H1 (cell line): ENCODE measurements around the gene JAKMIP1. TPM values are rescaled to one million over a fixed set of nuclear protein-coding genes. Genes with fewer than 3 reads are reported as not detected.

ENCODE experiments used
- ASH2L ChIP-seq: fragments of 200-600, 300-600 bp; sonication (generic); IDR thresholded peaks from one replicate; pipeline ENCODE4 v1.7.1; 2017; ENCODE audit warnings: low read length
- CBX8 ChIP-seq: fragments of 300-800, 300-1000 bp; sonication (generic); IDR thresholded peaks from 2 replicates; pipeline ENCODE4 v1.7.1; 2016; ENCODE audit warnings: low read depth, low read length, borderline replicate concordance
- FOSL1 ChIP-seq: IDR thresholded peaks from 2 replicates; pipeline ENCODE4 v1.6.1; 2011; ENCODE audit warnings: mild to moderate bottlenecking, low read depth, low read length, moderate library complexity; ENCODE audit not compliant: insufficient read depth
- GABPA ChIP-seq: IDR thresholded peaks from 2 replicates; pipeline ENCODE4 v1.6.1; 2011; ENCODE audit warnings: mild to moderate bottlenecking, low read length, moderate library complexity, borderline replicate concordance; ENCODE audit not compliant: insufficient read depth
- NANOG ChIP-seq: IDR thresholded peaks from 2 replicates; pipeline ENCODE4 v1.6.1; 2011; ENCODE audit warnings: low read length, low read depth, mild to moderate bottlenecking, inconsistent platforms; ENCODE audit not compliant: insufficient read depth, poor library complexity, severe bottlenecking
- POLR2A ChIP-seq, 2 experiments: IDR thresholded peaks; 1 replicate in 1 of 2; 2 replicates in 1 of 2; pipeline ENCODE4 v1.6.1; 2011; ENCODE audit warnings: low read depth in 2 of 2, low read length in 2 of 2, mild to moderate bottlenecking in 2 of 2; ENCODE audit errors: control extremely low read depth in 1 of 2
- TAF1 ChIP-seq: IDR thresholded peaks from 2 replicates; pipeline ENCODE4 v1.6.1; 2011; ENCODE audit warnings: mild to moderate bottlenecking, low read depth, low read length
- YY1 ChIP-seq: IDR thresholded peaks from 2 replicates; pipeline ENCODE4 v1.6.1; 2011; ENCODE audit warnings: low read depth, mild to moderate bottlenecking, low read length
- polyA plus RNA-seq, 7 experiments: library from polyadenylated mRNA; depleted of rRNA in 3 of 7; stranded (reverse) in 5 of 7; unstranded in 2 of 7; fragments of >200 nt in 5 of 7; fragments of 200-250 nt in 2 of 7; gene quantifications; 1 replicate in 5 of 7; 2 replicates in 1 of 7; 4 replicates in 1 of 7; pipeline versions ENCODE4 v1.2.1 to v1.2.3, GENCODE V29; 2011 to 2013; ENCODE audit warnings: missing spikeins in 2 of 7, mixed read lengths in 2 of 7
- total RNA-seq: library from RNA; stranded (reverse); fragmentation: NEBNext Ultra II Directional; extraction: Animal tissue kit (Norgen Biotek cat#: 25700); gene quantifications from 2 replicates; pipeline ENCODE4 v1.2.1, GENCODE V29; 2021
- TF ChIP-seq, protein P1 (sequence below): fragments of 300-600 bp; sonication (generic); IDR thresholded peaks from 2 replicates; pipeline ENCODE4 v1.7.1; 2012; ENCODE audit warnings: low read length, moderate library complexity, mild to moderate bottlenecking, inconsistent platforms; ENCODE audit not compliant: insufficient replicate concordance
- TF ChIP-seq, protein P2 (sequence below): IDR thresholded peaks from 2 replicates; pipeline ENCODE4 v1.6.1; 2011; ENCODE audit warnings: low read length, improper control_type of control experiment

JAKMIP1 gene
- total and polyA plus RNA-seq, 2 of the 8 experiments (the other 6 are each of a cell fraction or from before 2014, with no cell fraction given): 2.5 to 4.4 TPM

DNA sequence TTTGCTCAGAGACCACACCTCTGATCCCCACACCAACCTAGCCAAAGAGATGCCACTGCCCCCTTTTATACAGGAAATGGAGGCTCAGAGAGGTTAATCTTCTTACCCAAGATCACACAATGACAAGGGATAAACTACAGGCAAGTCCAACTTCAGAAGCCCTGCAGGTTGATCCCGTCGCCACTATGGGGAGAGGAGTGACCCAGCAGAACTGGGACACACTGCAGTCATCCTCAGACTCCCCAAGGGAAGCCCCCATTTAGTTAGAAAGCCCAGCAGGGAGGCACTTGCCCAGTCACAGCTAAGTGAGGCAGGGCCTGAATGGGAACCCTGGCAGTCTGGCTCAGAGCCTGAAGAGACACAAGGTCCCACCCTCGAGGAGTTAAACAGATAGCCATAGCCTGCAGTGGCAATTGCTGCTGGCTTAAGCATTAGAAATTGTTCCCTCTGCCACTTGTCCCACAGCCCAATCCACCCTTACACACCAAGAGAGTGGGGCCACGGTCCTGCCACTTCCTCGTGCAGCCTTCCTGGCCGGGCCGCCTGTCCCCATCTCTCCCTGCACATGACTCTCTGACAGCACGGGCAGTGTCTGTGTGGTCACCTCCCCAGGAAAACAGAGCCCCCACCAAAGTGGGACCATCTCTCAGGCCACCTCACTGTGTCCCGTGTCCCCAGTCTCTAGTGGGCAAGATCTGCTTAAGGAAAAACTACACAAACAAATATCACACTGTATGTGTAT, 2.7 kb downstream of the JAKMIP1 start (continued):
- TF ChIP-seq, protein P1, sequence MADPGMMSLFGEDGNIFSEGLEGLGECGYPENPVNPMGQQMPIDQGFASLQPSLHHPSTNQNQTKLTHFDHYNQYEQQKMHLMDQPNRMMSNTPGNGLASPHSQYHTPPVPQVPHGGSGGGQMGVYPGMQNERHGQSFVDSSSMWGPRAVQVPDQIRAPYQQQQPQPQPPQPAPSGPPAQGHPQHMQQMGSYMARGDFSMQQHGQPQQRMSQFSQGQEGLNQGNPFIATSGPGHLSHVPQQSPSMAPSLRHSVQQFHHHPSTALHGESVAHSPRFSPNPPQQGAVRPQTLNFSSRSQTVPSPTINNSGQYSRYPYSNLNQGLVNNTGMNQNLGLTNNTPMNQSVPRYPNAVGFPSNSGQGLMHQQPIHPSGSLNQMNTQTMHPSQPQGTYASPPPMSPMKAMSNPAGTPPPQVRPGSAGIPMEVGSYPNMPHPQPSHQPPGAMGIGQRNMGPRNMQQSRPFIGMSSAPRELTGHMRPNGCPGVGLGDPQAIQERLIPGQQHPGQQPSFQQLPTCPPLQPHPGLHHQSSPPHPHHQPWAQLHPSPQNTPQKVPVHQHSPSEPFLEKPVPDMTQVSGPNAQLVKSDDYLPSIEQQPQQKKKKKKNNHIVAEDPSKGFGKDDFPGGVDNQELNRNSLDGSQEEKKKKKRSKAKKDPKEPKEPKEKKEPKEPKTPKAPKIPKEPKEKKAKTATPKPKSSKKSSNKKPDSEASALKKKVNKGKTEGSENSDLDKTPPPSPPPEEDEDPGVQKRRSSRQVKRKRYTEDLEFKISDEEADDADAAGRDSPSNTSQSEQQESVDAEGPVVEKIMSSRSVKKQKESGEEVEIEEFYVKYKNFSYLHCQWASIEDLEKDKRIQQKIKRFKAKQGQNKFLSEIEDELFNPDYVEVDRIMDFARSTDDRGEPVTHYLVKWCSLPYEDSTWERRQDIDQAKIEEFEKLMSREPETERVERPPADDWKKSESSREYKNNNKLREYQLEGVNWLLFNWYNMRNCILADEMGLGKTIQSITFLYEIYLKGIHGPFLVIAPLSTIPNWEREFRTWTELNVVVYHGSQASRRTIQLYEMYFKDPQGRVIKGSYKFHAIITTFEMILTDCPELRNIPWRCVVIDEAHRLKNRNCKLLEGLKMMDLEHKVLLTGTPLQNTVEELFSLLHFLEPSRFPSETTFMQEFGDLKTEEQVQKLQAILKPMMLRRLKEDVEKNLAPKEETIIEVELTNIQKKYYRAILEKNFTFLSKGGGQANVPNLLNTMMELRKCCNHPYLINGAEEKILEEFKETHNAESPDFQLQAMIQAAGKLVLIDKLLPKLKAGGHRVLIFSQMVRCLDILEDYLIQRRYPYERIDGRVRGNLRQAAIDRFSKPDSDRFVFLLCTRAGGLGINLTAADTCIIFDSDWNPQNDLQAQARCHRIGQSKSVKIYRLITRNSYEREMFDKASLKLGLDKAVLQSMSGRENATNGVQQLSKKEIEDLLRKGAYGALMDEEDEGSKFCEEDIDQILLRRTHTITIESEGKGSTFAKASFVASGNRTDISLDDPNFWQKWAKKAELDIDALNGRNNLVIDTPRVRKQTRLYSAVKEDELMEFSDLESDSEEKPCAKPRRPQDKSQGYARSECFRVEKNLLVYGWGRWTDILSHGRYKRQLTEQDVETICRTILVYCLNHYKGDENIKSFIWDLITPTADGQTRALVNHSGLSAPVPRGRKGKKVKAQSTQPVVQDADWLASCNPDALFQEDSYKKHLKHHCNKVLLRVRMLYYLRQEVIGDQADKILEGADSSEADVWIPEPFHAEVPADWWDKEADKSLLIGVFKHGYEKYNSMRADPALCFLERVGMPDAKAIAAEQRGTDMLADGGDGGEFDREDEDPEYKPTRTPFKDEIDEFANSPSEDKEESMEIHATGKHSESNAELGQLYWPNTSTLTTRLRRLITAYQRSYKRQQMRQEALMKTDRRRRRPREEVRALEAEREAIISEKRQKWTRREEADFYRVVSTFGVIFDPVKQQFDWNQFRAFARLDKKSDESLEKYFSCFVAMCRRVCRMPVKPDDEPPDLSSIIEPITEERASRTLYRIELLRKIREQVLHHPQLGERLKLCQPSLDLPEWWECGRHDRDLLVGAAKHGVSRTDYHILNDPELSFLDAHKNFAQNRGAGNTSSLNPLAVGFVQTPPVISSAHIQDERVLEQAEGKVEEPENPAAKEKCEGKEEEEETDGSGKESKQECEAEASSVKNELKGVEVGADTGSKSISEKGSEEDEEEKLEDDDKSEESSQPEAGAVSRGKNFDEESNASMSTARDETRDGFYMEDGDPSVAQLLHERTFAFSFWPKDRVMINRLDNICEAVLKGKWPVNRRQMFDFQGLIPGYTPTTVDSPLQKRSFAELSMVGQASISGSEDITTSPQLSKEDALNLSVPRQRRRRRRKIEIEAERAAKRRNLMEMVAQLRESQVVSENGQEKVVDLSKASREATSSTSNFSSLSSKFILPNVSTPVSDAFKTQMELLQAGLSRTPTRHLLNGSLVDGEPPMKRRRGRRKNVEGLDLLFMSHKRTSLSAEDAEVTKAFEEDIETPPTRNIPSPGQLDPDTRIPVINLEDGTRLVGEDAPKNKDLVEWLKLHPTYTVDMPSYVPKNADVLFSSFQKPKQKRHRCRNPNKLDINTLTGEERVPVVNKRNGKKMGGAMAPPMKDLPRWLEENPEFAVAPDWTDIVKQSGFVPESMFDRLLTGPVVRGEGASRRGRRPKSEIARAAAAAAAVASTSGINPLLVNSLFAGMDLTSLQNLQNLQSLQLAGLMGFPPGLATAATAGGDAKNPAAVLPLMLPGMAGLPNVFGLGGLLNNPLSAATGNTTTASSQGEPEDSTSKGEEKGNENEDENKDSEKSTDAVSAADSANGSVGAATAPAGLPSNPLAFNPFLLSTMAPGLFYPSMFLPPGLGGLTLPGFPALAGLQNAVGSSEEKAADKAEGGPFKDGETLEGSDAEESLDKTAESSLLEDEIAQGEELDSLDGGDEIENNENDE: no peak
- TF ChIP-seq NANOG (no peak), ASH2L (no peak), YY1 (no peak), CBX8 (no peak), TAF1 (no peak), GABPA (no peak), FOSL1 (no peak), POLR2A (IDR thresholded peaks at IDR 0.05; ENCODE audit: control extremely low read depth in 1 of 2, low read depth in 2 of 2, low read length in 2 of 2) (no peak)
- TF ChIP-seq, protein P2, sequence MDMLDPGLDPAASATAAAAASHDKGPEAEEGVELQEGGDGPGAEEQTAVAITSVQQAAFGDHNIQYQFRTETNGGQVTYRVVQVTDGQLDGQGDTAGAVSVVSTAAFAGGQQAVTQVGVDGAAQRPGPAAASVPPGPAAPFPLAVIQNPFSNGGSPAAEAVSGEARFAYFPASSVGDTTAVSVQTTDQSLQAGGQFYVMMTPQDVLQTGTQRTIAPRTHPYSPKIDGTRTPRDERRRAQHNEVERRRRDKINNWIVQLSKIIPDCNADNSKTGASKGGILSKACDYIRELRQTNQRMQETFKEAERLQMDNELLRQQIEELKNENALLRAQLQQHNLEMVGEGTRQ: no peak
